Airway epithelial cell (primary cell): ENCODE results near the gene FAT4. TPM values are rescaled to one million over a fixed set of nuclear protein-coding genes. Genes with fewer than 3 reads are reported as not detected.

Source experiments
- total RNA-seq: library from RNA; depleted of rRNA; stranded (reverse); fragments of >200 nt; gene quantifications from 2 replicates; pipeline ENCODE4 v1.2.3, GENCODE V29; 2015

The FAT4 gene
- total RNA-seq = 3.2 and 3.8 TPM in 2 replicates

GRCh38 chr4:125314676-125315575 is at the start of gene FAT4:
Gene FAT4 (plus strand): TSS chr4:125314955. CDS start chr4:125316412, 1,457 bp downstream.

